Fibroblast of lung (primary cell): ENCODE results near the gene RBM11.

Experiments
- EZH2 ChIP-seq: IDR thresholded peaks from 2 replicates; pipeline ENCODE4 v1.5.1; 2012; ENCODE audit warnings: low read length, control low read depth, mild to moderate bottlenecking; ENCODE audit errors: missing control alignments
- TF ChIP-seq, protein P1 (sequence below), 2 donors: IDR thresholded peaks in 1 of 2; conservative IDR thresholded peaks in 1 of 2; 1 replicate in 1 of 2; 2 replicates in 1 of 2; pipeline ENCODE4 v1.5.1; 2011 to 2012; ENCODE audit warnings: low read length in 2 of 2, control low read depth in 1 of 2, inconsistent platforms in 1 of 2, low read depth in 1 of 2, mild to moderate bottlenecking in 1 of 2

- TF ChIP-seq, protein P1, sequence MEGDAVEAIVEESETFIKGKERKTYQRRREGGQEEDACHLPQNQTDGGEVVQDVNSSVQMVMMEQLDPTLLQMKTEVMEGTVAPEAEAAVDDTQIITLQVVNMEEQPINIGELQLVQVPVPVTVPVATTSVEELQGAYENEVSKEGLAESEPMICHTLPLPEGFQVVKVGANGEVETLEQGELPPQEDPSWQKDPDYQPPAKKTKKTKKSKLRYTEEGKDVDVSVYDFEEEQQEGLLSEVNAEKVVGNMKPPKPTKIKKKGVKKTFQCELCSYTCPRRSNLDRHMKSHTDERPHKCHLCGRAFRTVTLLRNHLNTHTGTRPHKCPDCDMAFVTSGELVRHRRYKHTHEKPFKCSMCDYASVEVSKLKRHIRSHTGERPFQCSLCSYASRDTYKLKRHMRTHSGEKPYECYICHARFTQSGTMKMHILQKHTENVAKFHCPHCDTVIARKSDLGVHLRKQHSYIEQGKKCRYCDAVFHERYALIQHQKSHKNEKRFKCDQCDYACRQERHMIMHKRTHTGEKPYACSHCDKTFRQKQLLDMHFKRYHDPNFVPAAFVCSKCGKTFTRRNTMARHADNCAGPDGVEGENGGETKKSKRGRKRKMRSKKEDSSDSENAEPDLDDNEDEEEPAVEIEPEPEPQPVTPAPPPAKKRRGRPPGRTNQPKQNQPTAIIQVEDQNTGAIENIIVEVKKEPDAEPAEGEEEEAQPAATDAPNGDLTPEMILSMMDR (conservative IDR thresholded peaks at IDR 0.05 in 1 of 2, IDR thresholded peaks at IDR 0.05 in 1 of 2; ENCODE audit: low read depth in 1 of 2, low read length in 2 of 2): peak; percentile 44 to 50
- no peak for TF ChIP-seq EZH2
These were observed 43.8 kb downstream of the RBM11 start for GRCh38 chr21:14259747-14260146.
